Fibroblast of skin of right biceps (primary cell): Measurements from ENCODE around the gene CEP89.
"Not testable (repeated sequence)": the region's sequence is repeated elsewhere in the genome, so short reads cannot be mapped to it uniquely, and the experiment has no call there.

Experiments used
- DNase-seq: peaks from one replicate; pipeline ENCODE4 v3.0.0-alpha.2; 2013

Gene CEP89

DNA sequence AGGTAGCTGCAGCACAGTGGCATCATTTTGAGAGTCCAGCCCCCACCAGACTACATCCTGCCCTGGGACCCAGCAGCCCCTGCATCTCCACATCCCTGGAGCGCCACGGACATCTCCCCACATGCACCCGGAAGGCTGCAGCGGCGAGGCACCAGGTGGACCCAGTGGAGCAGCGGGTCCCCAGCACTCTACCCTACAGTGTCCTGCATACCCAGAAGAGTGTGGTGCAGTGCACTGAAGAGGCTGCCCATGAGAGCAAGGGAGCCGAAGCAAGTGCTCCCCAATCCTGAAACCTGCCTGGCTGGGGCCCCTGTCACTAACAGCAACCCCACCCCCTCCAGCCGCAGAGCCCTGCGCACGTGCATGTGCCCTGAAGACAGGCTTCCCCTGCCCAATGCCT is 80.9 kb downstream of the CEP89 start:
- no peak for DNase-seq

DNA sequence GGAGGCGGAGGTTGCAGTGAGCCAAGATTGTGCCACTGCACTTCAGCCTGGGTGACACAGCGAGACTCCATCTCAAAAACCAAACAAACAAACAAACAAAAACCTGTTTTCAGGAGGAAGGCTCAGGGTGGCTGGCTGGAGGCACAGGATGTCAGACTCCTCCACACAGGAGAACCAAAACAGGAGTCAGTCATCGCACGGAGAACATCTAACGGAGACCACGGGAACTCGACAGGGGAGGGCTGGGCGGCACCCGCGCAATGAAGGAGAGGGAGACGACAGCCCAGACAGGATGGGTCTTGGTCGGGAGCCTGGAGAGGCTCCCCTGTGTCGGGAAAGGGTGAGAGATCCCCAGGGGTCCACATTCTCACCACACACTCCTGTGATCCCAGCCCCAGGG is 81.4 kb downstream of the CEP89 start:
- no peak for DNase-seq

GRCh38 chr19:32889137-32889934 is 82.4 kb downstream of the CEP89 start:
- no peak for DNase-seq

DNA sequence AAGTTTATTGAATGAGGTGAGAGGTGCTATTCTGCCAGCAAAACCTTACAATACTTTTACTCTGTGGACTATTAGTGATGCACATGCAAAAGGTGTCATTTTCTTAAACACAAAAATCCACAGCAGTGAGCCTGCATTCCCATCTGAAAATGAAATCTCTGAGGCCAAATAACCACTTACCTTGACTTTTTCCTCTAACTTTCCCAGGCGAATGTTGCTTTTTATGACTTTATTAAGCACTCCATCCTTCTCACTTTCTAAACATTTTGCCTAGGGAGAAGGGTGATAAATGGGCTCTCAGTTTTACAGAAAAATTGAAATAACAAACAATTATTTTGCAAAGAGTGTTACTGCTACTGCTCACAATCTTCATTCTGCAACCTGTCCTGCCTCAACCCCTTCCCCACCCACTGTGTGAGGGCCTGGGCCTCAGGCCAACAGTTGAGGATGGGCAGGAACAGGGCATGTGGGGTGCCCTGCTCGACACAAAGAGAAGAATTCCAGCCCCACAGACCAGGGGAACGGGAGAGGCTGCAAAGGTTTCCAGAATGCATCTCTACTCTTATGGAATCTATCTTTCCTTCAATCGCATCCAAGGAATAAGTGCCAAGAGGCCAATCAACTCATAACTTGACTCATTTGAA is 84.1 kb downstream of the CEP89 start:
- no peak for DNase-seq

GRCh38 chr19:32886241-32886640 is 85.5 kb downstream of the CEP89 start:
- DNase-seq = no peak

GRCh38 chr19:32885255-32885654 is 86.5 kb downstream of the CEP89 start:
- not testable (repeated sequence) for DNase-seq

- DNase-seq = no peak
These were observed 90.0 kb downstream of the CEP89 start for GRCh38 chr19:32881766-32882165.

GRCh38 chr19:32880622-32881021 is 91.1 kb downstream of the CEP89 start:
- no peak for DNase-seq

DNA sequence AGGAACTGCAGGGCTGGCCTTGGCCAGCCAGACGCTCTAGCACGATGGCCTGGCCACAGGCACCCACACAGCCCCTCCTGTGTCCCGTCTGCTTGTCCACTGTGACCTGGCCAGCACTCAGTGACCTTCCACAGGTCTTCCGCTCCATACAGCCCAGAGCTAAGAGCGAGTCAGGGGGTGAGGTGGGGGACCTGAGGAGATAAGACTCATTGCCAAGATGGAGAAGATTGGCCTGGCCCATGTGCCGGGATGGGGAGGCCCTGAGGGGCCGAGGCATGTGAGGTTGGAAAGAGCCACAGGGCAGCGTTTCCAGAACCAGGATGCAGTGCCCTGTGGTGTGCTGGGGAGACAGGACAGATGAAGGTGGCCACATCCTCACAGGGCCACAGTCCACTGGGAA is 92.0 kb downstream of the CEP89 start:
- DNase-seq = no peak

- no peak for DNase-seq
These were observed 92.8 kb downstream of the CEP89 start for GRCh38 chr19:32878988-32879387.

DNA sequence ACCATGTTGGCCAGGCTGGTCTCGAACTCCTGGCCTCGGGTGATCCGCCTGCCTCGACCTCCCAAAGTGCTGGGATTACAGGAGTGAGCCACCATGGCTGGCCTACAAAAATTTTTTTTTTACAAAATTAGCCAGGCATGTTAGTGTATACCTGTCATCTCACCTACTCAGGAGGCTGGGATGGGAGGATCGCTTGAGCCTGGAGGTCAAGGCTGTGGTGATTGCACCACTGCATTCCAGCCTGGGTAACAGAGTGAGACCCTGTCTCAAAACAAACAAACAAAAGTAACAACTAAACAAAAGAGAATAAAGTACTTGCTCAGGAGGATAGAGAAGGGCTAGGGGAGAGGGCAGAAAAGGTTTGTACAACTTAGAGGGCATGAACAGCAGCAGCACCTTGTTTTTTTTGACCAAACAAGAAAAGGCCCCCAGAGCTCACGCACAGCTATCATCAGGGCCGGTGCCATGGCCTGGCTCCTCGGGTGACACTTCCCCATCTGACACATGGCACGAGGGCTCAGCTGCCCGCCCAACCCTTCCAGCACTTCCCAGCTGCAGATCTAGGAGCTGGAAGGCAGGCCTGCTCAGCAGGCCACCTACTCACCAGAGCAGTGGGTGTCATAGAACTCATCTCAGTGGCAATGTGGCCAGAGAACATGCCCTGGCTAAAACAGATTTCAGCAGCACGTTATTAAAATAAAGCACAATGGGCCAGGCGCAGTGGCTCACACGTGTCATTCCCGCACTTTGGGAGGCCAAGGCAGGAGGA is 93.6 kb downstream of the CEP89 start:
- DNase-seq = no peak

DNA sequence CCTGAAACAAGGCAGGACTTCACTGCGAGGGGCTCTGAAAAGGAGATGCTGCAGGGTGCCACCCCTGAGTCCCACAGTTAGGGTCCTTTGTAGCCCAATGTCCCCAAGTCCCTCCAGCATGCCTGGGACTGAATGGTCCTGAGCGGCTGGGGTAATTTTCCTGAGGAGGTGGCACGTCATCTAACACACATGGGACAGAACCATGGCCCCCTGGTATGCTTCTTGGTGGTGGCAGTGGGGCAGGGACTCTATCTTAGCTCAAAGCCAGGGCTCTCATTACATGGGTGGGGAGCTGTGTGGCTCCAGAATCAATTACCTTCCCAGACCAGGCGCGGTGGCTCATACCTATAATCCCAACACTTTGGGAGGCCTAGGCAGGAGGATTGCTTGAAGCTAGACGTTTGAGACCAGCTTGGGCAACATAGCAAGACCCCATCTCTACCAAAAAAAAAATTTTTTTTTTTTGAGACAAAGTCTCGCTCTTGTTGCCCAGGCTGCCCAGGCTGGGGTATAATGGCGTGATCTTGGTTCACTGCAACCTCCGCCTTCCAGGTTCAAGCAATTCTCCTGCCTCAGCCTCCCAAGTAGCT is 94.3 kb downstream of the CEP89 start:
- no peak for DNase-seq

DNA sequence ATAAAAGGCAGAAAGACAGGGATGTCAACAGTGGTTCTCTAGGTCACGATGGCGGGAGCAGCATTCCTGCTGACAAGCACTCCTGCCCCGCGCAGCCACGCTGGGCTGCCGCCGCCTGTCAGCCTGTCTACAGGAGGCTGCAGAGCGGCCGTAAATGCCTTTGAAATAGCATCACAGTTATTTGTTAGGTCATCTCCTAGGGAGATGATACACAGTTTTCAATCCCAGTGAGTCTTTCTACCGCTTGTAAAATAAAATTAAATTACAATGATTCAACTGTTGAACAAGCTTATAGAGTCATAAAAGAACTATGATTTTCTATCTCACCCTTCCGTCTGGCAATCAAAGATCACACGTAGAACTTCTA is 94.9 kb downstream of the CEP89 start:
- peak; percentile 50 for DNase-seq

GRCh38 chr19:32876236-32876918 is 95.4 kb downstream of the CEP89 start:
- no peak for DNase-seq

DNA sequence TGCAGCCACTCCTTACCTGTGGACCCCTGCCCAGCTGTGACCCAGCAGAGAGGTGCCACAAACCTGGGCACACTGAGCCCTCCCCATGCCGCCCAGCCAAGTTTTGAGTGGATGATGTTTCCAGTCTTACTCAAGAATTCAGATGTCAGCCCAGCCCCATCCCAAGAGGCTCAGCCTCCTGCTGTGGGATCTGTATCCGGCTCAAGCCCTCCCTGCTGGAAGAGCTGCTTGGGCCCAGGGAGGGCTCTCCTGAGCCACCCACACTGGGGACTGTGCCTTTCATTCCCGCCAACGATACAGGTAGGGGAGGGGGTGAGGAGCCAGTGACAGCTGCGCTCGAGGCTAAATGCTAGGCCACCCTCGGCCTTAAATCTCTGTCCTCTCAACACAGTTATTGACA is 96.3 kb downstream of the CEP89 start:
- no peak for DNase-seq

- DNase-seq = no peak
These were observed 97.2 kb downstream of the CEP89 start for GRCh38 chr19:32874605-32875004.

DNA sequence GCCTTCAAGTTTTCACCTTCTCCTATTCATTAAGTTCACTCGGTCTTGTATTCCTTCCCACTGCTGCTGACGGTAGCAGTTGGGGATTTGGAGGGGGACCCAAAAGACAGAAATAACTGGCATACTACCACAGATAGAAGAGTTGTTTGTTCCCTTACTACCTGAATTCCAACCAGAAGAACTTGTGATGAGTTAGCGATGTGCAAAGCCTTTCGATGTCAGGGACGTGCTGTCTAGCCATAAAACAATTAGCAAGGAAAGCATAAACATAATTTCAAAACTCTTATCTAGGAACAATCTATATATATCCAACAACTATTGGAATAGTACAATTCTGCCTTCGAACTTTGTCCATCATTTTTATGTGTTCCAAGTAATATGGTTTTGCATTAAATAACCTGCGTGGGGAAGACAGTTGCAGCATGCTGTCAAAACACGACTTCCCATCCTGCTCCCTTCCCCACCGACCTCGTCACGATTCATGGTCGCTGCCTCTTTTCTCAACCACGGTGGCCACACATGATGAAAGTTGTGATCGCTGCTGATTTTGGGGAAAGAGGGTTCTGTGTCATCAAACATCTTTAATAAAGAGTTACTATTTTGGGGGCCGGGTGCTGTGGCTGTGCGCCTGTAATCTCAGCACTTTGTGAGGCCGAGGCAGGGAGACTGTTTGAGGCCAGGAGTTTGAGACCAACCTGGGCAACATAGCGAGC is 98.4 kb downstream of the CEP89 start:
- no peak for DNase-seq

DNA sequence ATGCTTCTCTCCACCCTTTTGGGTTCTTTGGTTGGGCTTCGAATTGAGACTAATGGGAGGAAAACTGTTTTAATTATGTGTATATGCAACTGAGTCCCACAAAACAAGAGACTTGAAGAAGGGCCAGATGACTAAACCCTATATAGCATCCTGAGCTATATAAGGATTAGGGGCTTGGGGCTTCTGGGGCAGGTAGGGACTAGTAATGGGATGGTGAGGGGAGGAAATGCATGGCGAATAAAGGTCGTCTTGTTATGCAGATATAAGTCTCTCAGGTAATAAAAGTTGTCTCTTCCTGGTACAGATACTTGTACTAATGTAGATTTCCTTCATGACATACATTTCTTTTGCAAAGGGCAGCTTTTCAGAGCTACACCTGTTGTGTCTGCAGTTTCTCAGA is 99.4 kb downstream of the CEP89 start:
- no peak for DNase-seq

DNA sequence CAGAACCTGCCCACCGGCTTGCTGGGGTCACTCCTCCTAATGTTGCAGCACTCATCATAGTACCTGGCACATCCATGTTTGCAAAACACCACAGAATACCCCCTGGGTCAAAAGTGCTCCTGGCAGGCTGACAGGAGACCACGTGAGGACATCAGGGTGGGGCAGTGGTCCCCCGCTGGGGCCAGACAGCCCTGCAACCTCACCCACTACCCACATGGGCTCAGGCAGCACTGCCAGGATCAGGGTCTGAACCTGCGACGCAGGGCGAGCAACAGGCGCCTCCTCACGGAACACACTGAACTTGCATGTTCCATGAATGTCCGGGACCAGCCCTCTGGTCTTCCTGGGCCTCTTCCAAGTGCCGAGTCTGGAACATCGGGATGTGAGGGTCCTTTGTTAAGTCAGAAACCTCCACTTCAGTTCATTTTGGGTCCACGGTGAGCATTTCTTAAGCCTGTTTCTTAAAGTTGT is 100.7 kb downstream of the CEP89 start:
- no peak for DNase-seq

DNA sequence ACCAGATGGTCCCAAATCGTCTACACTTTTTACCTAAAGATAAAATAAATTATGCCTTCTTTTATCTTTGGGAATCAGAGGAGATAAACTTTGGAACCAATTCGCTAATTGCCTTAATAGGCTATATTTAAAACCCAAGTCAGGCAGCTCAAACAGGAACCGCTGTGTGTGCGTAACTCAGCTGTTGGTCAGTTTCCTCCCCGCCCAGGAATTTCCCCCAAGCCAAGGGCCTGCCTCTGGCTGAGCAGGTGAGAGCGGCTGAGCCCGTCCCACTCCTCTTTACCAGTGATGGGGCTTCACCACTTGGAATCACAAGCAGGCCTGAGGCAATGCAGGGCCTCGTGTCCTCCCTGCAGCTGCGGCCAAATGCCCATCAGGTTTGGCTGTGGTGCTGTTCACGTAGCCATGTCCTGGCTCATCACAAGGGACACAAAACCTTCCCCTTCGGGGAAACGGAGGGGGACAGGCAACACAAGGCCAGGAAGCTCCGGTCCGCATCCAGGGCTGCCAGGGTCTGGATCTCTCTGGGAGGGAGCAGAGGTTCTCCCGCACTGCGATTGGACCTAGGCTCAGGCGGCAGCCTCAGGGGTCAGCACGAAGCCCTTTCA is 101.7 kb downstream of the CEP89 start:
- DNase-seq = no peak

DNA sequence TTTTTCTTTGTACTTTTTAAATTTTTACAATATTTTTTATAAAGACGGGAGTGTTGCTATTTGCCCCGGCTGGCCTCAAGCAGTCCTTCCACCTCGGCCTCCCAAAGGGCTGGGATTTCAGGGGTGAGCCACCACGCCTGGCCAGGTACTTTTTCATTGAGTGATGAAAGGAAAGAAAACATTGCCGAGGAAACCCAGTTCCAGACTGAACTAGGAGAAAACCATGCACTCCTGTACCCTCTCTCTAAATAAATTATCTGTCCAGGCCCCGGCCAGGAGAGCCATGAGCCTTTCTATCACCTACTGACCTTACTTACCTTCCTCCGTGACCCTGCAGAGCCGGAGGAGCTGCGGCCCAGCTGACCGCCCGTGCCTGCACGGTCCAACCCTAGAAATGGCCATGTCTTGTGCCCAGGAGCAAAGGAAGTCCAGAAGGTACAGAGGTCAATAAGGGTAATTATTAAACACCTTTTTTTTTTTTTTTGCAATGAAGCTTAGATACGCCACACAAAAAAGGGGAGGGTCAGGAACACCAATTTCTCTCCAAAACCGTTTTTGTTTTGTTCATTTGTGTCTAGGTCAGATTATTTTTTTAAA is 102.3 kb downstream of the CEP89 start, which contains the start of gene SLC7A9:
TSS of gene SLC7A9 (minus strand) at position 399 of the 597 bp plus-strand sequence. CDS start 1,233 bp downstream, outside the sequence.
- no peak for DNase-seq
